Stimulated activated CD4-positive, alpha-beta T cell treated with anti-CD3 and anti-CD28 coated beads, Interleukin-12 subunit alpha, Interleukin-12 subunit beta, amount 100 ng/mL, for 4 hours (primary cell): Measurements from ENCODE around the gene DDIT4L.
"Not testable (repeated sequence)": the region's sequence is repeated elsewhere in the genome, so short reads cannot be mapped to it uniquely, and the experiment has no call there.

ENCODE experiments used
- DNase-seq: peaks from one replicate; pipeline ENCODE4 v3.0.0-alpha.2; 2020

The DDIT4L gene

GRCh38 chr4:100165809-100166208 is 24.5 kb downstream of the DDIT4L start:
- DNase-seq, result no peak

- DNase-seq, result no peak
These were observed 25.2 kb downstream of the DDIT4L start for GRCh38 chr4:100164808-100165760.

GRCh38 chr4:100162027-100162685 is 28.1 kb downstream of the DDIT4L start:
- DNase-seq, result no peak

GRCh38 chr4:100149190-100149589 is 41.1 kb downstream of the DDIT4L start:
- no peak for DNase-seq

- DNase-seq, result no peak
These were observed 42.6 kb downstream of the DDIT4L start for GRCh38 chr4:100147684-100148083.

GRCh38 chr4:100147198-100147597 is 43.1 kb downstream of the DDIT4L start:
- no peak for DNase-seq

- DNase-seq, result no peak
These were observed 43.5 kb downstream of the DDIT4L start for GRCh38 chr4:100146756-100147155.

- DNase-seq, result not testable (repeated sequence)
These were observed 52.9 kb downstream of the DDIT4L start for GRCh38 chr4:100137320-100137719.
